CD4-positive, alpha-beta T cell treated with Interleukin-21 for 1 hour (primary cell): ENCODE data around the gene B3GNT3.
"Not testable (repeated sequence)": the region's sequence is repeated elsewhere in the genome, so short reads cannot be mapped to it uniquely, and the experiment has no call there.

Experiments used
- DNase-seq: peaks from one replicate; pipeline ENCODE4 v3.0.0-alpha.2; 2020

The B3GNT3 gene

GRCh38 chr19:17767559-17767958, 27.4 kb upstream of the B3GNT3 start:
- DNase-seq: no peak

GRCh38 chr19:17770613-17771012, 24.3 kb upstream of the B3GNT3 start:
- no peak for DNase-seq

GRCh38 chr19:17772172-17772571, 22.8 kb upstream of the B3GNT3 start:
- DNase-seq: no peak

- DNase-seq: peak; percentile 39
Measured at GRCh38 chr19:17775245-17775927, 19.6 kb upstream of the B3GNT3 start.

GRCh38 chr19:17775991-17776803, 18.7 kb upstream of the B3GNT3 start:
- no peak for DNase-seq

GRCh38 chr19:17777840-17778239, 17.1 kb upstream of the B3GNT3 start:
- not testable (repeated sequence) for DNase-seq

GRCh38 chr19:17778251-17778967, 16.5 kb upstream of the B3GNT3 start:
- DNase-seq: peak; percentile 53

GRCh38 chr19:17778968-17779929, 15.7 kb upstream of the B3GNT3 start:
- no peak for DNase-seq

GRCh38 chr19:17780781-17781180, 14.2 kb upstream of the B3GNT3 start:
- DNase-seq: no peak

- not testable (repeated sequence) for DNase-seq
Measured at GRCh38 chr19:17783721-17784120, 11.2 kb upstream of the B3GNT3 start.

- DNase-seq: peak; percentile 75
Measured at GRCh38 chr19:17784201-17785008, 10.5 kb upstream of the B3GNT3 start.

GRCh38 chr19:17787274-17787913, 7.5 kb upstream of the B3GNT3 start:
- DNase-seq: no peak

- DNase-seq: no peak
Measured at GRCh38 chr19:17788632-17789031, 6.3 kb upstream of the B3GNT3 start.

GRCh38 chr19:17790059-17790780, 4.7 kb upstream of the B3GNT3 start:
- peak; percentile 31 for DNase-seq

GRCh38 chr19:17794412-17794730, 567 bp upstream of the B3GNT3 start:
- DNase-seq: no peak

GRCh38 chr19:17795495-17795856, 538 bp downstream of the B3GNT3 start:
- no peak for DNase-seq

GRCh38 chr19:17796013-17796837, 1.3 kb downstream of the B3GNT3 start:
- no peak for DNase-seq

- no peak for DNase-seq
Measured at GRCh38 chr19:17796838-17797423, 2.0 kb downstream of the B3GNT3 start.
